ENCODE results near the gene HPSE. TPM values are rescaled to one million over a fixed set of nuclear protein-coding genes. Genes with fewer than 3 reads are reported as not detected.

HPSE gene
- total RNA-seq, 1 donor from 2014 or later = 17.7 TPM

- peaks cover 40% of the 10 kb centered on the region for H3K36me3 Mint-ChIP-seq (ENCODE audit: low read depth)
These were observed 68.0 kb downstream of the HPSE start for GRCh38 chr4:83266689-83267088.

GRCh38 chr4:83263106-83263505 is 71.5 kb downstream of the HPSE start:
- Mint-ChIP-seq H3K4me1 (peaks cover 12% of the 10 kb centered on the region), H3K4me3 (no peak overlapping the region), H3K27ac (no peak overlapping the region), H3K36me3 (ENCODE audit: low read depth) (peaks cover 30% of the 10 kb centered on the region), H3K9me3 (no peaks in the 10 kb centered on the region), H3K27me3 (no peaks in the 10 kb centered on the region)
- intact Hi-C loops (cut with micrococcal nuclease) = no loop called here
- DNase-seq = no peak

More at GRCh38 chr4:83266689-83267088, 68.0 kb downstream of the HPSE start:
- no peak for DNase-seq
- H3K4me1 Mint-ChIP-seq = peaks cover 12% of the 10 kb centered on the region
- H3K27ac Mint-ChIP-seq = no peak overlapping the region
- H3K4me3 Mint-ChIP-seq = no peak overlapping the region
- H3K9me3 Mint-ChIP-seq = no peaks in the 10 kb centered on the region
- H3K27me3 Mint-ChIP-seq = no peaks in the 10 kb centered on the region
- intact Hi-C loops (cut with micrococcal nuclease) = loop anchor here (2.0 kb wide), 1 partner anchor 16 kb away; no protein-coding TSS in a partner anchor

GRCh38 chr4:83262682-83263081 is 72.0 kb downstream of the HPSE start:
- no peaks in the 10 kb centered on the region for H3K27me3 Mint-ChIP-seq
- H3K4me3 Mint-ChIP-seq = no peak overlapping the region
- no peak for DNase-seq
- H3K9me3 Mint-ChIP-seq = no peaks in the 10 kb centered on the region
- H3K27ac Mint-ChIP-seq = no peak overlapping the region
- peaks cover 32% of the 10 kb centered on the region for H3K36me3 Mint-ChIP-seq (ENCODE audit: low read depth)
- intact Hi-C loops (cut with micrococcal nuclease) = no loop called here
- H3K4me1 Mint-ChIP-seq = peaks cover 11% of the 10 kb centered on the region

- intact Hi-C loops (cut with micrococcal nuclease) = loop anchor here (2.0 kb wide), 1 partner anchor 151 kb away; no protein-coding TSS in a partner anchor
- H3K36me3 Mint-ChIP-seq (ENCODE audit: low read depth) = peaks cover 37% of the 10 kb centered on the region
- H3K27ac Mint-ChIP-seq = no peak overlapping the region
- no peaks in the 10 kb centered on the region for H3K9me3 Mint-ChIP-seq
- no peak for DNase-seq
- H3K4me1 Mint-ChIP-seq = peaks cover 13% of the 10 kb centered on the region
- H3K27me3 Mint-ChIP-seq = no peaks in the 10 kb centered on the region
- no peak overlapping the region for H3K4me3 Mint-ChIP-seq
These were observed 73.3 kb downstream of the HPSE start for GRCh38 chr4:83261307-83261706.

GRCh38 chr4:83259586-83259985 is 75.1 kb downstream of the HPSE start:
- H3K4me1 Mint-ChIP-seq = peaks cover 15% of the 10 kb centered on the region
- DNase-seq = no peak
- no peak overlapping the region for H3K4me3 Mint-ChIP-seq
- no peaks in the 10 kb centered on the region for H3K9me3 Mint-ChIP-seq
- H3K27ac Mint-ChIP-seq = no peak overlapping the region
- H3K27me3 Mint-ChIP-seq = no peaks in the 10 kb centered on the region
- intact Hi-C loops (cut with micrococcal nuclease) = no loop called here
- peaks cover 27% of the 10 kb centered on the region for H3K36me3 Mint-ChIP-seq (ENCODE audit: low read depth)

GRCh38 chr4:83258461-83258860 is 76.2 kb downstream of the HPSE start:
- no peaks in the 10 kb centered on the region for H3K27me3 Mint-ChIP-seq
- peaks cover 16% of the 10 kb centered on the region for H3K4me1 Mint-ChIP-seq
- intact Hi-C loops (cut with micrococcal nuclease) = no loop called here
- H3K27ac Mint-ChIP-seq = no peak overlapping the region
- H3K36me3 Mint-ChIP-seq (ENCODE audit: low read depth) = peaks cover 25% of the 10 kb centered on the region
- H3K9me3 Mint-ChIP-seq = no peaks in the 10 kb centered on the region
- H3K4me3 Mint-ChIP-seq = no peak overlapping the region
- no peak for DNase-seq

- no peak for DNase-seq
- H3K27me3 Mint-ChIP-seq = no peaks in the 10 kb centered on the region
- intact Hi-C loops (cut with micrococcal nuclease) = no loop called here
- H3K36me3 Mint-ChIP-seq (ENCODE audit: low read depth) = peaks cover 20% of the 10 kb centered on the region
- H3K4me3 Mint-ChIP-seq = no peak overlapping the region
- peaks cover 21% of the 10 kb centered on the region for H3K4me1 Mint-ChIP-seq
- no peak overlapping the region for H3K27ac Mint-ChIP-seq
- no peaks in the 10 kb centered on the region for H3K9me3 Mint-ChIP-seq
These were observed 76.8 kb downstream of the HPSE start for GRCh38 chr4:83257811-83258210.

GRCh38 chr4:83255584-83255983 is 79.1 kb downstream of the HPSE start:
- H3K4me1 Mint-ChIP-seq = peaks cover 33% of the 10 kb centered on the region
- H3K9me3 Mint-ChIP-seq = no peaks in the 10 kb centered on the region
- H3K27ac Mint-ChIP-seq = no peak overlapping the region
- intact Hi-C loops (cut with micrococcal nuclease) = no loop called here
- H3K36me3 Mint-ChIP-seq (ENCODE audit: low read depth) = peaks cover 17% of the 10 kb centered on the region
- no peak for DNase-seq
- no peaks in the 10 kb centered on the region for H3K27me3 Mint-ChIP-seq
- H3K4me3 Mint-ChIP-seq = no peak overlapping the region

GRCh38 chr4:83252782-83253405 is 81.8 kb downstream of the HPSE start:
- H3K4me3 Mint-ChIP-seq = no peak overlapping the region
- no peak overlapping the region for H3K27ac Mint-ChIP-seq
- peaks cover 11% of the 10 kb centered on the region for H3K36me3 Mint-ChIP-seq (ENCODE audit: low read depth)
- peak; percentile 93 for DNase-seq
- intact Hi-C loops (cut with micrococcal nuclease) = loop anchor here (2.0 to 5.0 kb wide), 3 partner anchors 18 to 178 kb away; no protein-coding TSS in a partner anchor
- no peaks in the 10 kb centered on the region for H3K9me3 Mint-ChIP-seq
- peaks cover 24% of the 10 kb centered on the region for H3K4me1 Mint-ChIP-seq
- H3K27me3 Mint-ChIP-seq = no peaks in the 10 kb centered on the region

GRCh38 chr4:83251447-83251830 is 83.2 kb downstream of the HPSE start:
- DNase-seq = no peak
- Mint-ChIP-seq H3K4me3 (no peak overlapping the region), H3K27me3 (peaks cover 7% of the 10 kb centered on the region), H3K9me3 (no peaks in the 10 kb centered on the region), H3K36me3 (ENCODE audit: low read depth) (peaks cover 5% of the 10 kb centered on the region), H3K4me1 (peaks cover 21% of the 10 kb centered on the region), H3K27ac (no peak overlapping the region)
- intact Hi-C loops (cut with micrococcal nuclease) = loop anchor here (5.0 kb wide), 1 partner anchor 34 kb away; no protein-coding TSS in a partner anchor

GRCh38 chr4:83250687-83251446 is 83.8 kb downstream of the HPSE start:
- H3K9me3 Mint-ChIP-seq = no peaks in the 10 kb centered on the region
- peaks cover 24% of the 10 kb centered on the region for H3K4me1 Mint-ChIP-seq
- intact Hi-C loops (cut with micrococcal nuclease) = loop anchor here (5.0 kb wide), 1 partner anchor 34 kb away; no protein-coding TSS in a partner anchor
- peaks cover 7% of the 10 kb centered on the region for H3K36me3 Mint-ChIP-seq (ENCODE audit: low read depth)
- peaks cover 8% of the 10 kb centered on the region for H3K27me3 Mint-ChIP-seq
- no peak overlapping the region for H3K27ac Mint-ChIP-seq
- DNase-seq = no peak
- no peak overlapping the region for H3K4me3 Mint-ChIP-seq

- DNase-seq = no peak
- no peak overlapping the region for H3K27ac Mint-ChIP-seq
- peaks cover 26% of the 10 kb centered on the region for H3K27me3 Mint-ChIP-seq
- peaks cover 14% of the 10 kb centered on the region for H3K9me3 Mint-ChIP-seq
- intact Hi-C loops (cut with micrococcal nuclease) = no loop called here
- H3K4me1 Mint-ChIP-seq = peaks cover 21% of the 10 kb centered on the region
- peaks cover 23% of the 10 kb centered on the region for H3K36me3 Mint-ChIP-seq (ENCODE audit: low read depth)
- no peak overlapping the region for H3K4me3 Mint-ChIP-seq
These were observed 86.2 kb downstream of the HPSE start for GRCh38 chr4:83248486-83248885.

GRCh38 chr4:83247415-83248357 is 87.0 kb downstream of the HPSE start:
- DNase-seq = no peak
- Mint-ChIP-seq H3K4me3 (no peak overlapping the region), H3K36me3 (ENCODE audit: low read depth) (peaks cover 30% of the 10 kb centered on the region), H3K4me1 (peaks cover 18% of the 10 kb centered on the region), H3K27me3 (peaks cover 34% of the 10 kb centered on the region), H3K9me3 (peaks cover 17% of the 10 kb centered on the region), H3K27ac (no peak overlapping the region)
- intact Hi-C loops (cut with micrococcal nuclease) = no loop called here
